Occipital lobe (tissue), 2 donors: ENCODE results near the gene BRD3. TPM values are rescaled to one million over a fixed set of nuclear protein-coding genes. Genes with fewer than 3 reads are reported as not detected.

Source experiments
- DNase-seq: peaks from one replicate; lab custom pipeline; 2025; lab: John Stamatoyannopoulos, UW
- total RNA-seq: library from RNA; depleted of rRNA; stranded (reverse); fragments of >200 nt; gene quantifications from one replicate; pipeline ENCODE4 v1.2.3, GENCODE V29; 2014

The BRD3 gene
- total RNA-seq, 1 donor from 2014 or later = 27.6 TPM

- DNase-seq = no peak
These were observed 28.2 kb downstream of the BRD3 start for GRCh38 chr9:134039386-134040175.

- DNase-seq = no peak
These were observed 30.2 kb downstream of the BRD3 start for GRCh38 chr9:134037641-134038040.

- DNase-seq = no peak
These were observed 31.7 kb downstream of the BRD3 start for GRCh38 chr9:134036130-134036529.

GRCh38 chr9:134035041-134036039 lies 32.5 kb downstream of the BRD3 start:
- no peak for DNase-seq

- no peak for DNase-seq
These were observed 33.4 kb downstream of the BRD3 start for GRCh38 chr9:134034215-134035040.

GRCh38 chr9:134033516-134034214 lies 34.2 kb downstream of the BRD3 start:
- DNase-seq = no peak

GRCh38 chr9:134032456-134033222 lies 35.2 kb downstream of the BRD3 start:
- DNase-seq = no peak

GRCh38 chr9:134031783-134032182 lies 36.0 kb downstream of the BRD3 start:
- no peak for DNase-seq

- DNase-seq = no peak
These were observed 36.9 kb downstream of the BRD3 start for GRCh38 chr9:134030821-134031470.

- no peak for DNase-seq
These were observed 38.3 kb downstream of the BRD3 start for GRCh38 chr9:134029248-134030226.

- no peak for DNase-seq
These were observed 39.1 kb downstream of the BRD3 start for GRCh38 chr9:134028575-134029247.

- DNase-seq = no peak
These were observed 39.8 kb downstream of the BRD3 start for GRCh38 chr9:134028076-134028475.

GRCh38 chr9:134027561-134027960 lies 40.3 kb downstream of the BRD3 start:
- DNase-seq = no peak

GRCh38 chr9:134026981-134027380 lies 40.8 kb downstream of the BRD3 start:
- DNase-seq = no peak

GRCh38 chr9:134026581-134026980 lies 41.2 kb downstream of the BRD3 start:
- DNase-seq = no peak

GRCh38 chr9:134025606-134026541 lies 42.0 kb downstream of the BRD3 start:
- no peak for DNase-seq
